Midbrain (tissue), 1 donor: ENCODE data around the gene SIL1.

Experiments
- DNase-seq: peaks from one replicate; lab custom pipeline; 2025; lab: John Stamatoyannopoulos, UW

SIL1 gene

GRCh38 chr5:138955671-138956295 lies 242.4 kb downstream of the SIL1 start:
- DNase-seq = no peak

- DNase-seq = peak; percentile 40
Observed at GRCh38 chr5:138955013-138955660, 243.0 kb downstream of the SIL1 start.

GRCh38 chr5:138954257-138955012 lies 243.7 kb downstream of the SIL1 start:
- DNase-seq = no peak

GRCh38 chr5:138953387-138954256 lies 244.5 kb downstream of the SIL1 start:
- DNase-seq = peak; percentile 91

- DNase-seq = peak; percentile 49
Observed at GRCh38 chr5:138952962-138953361, 245.2 kb downstream of the SIL1 start.

- no peak for DNase-seq
Observed at GRCh38 chr5:138951986-138952735, 246.0 kb downstream of the SIL1 start.

GRCh38 chr5:138951091-138951985 lies 246.8 kb downstream of the SIL1 start:
- no peak for DNase-seq

GRCh38 chr5:138950421-138951031 lies 247.6 kb downstream of the SIL1 start:
- peak; percentile 68 for DNase-seq

GRCh38 chr5:138949988-138950387 lies 248.2 kb downstream of the SIL1 start:
- peak; percentile 49 for DNase-seq

- no peak for DNase-seq
Observed at GRCh38 chr5:138949223-138949574, 249.0 kb downstream of the SIL1 start.

GRCh38 chr5:138948471-138949222 lies 249.5 kb downstream of the SIL1 start:
- no peak for DNase-seq

- DNase-seq = no peak
Observed at GRCh38 chr5:138947780-138948179, 250.4 kb downstream of the SIL1 start.

GRCh38 chr5:138946831-138947560 lies 251.2 kb downstream of the SIL1 start:
- DNase-seq = no peak

GRCh38 chr5:138946241-138946623 lies 251.9 kb downstream of the SIL1 start:
- DNase-seq = peak; percentile 74

GRCh38 chr5:138945421-138946240 lies 252.5 kb downstream of the SIL1 start:
- DNase-seq = no peak

GRCh38 chr5:138944527-138945322 lies 253.4 kb downstream of the SIL1 start:
- no peak for DNase-seq
